Common myeloid progenitor, CD34-positive (primary cell): ENCODE measurements around the gene OAS3.
"Not testable (repeated sequence)": the region's sequence is repeated elsewhere in the genome, so short reads cannot be mapped to it uniquely, and the experiment has no call there.

Experiments
- CTCF ChIA-PET: fragments of 350-600 bp; sonication (Branson Sonifier 250); formaldehyde crosslinking; loops from one replicate; lab custom pipeline; 2021; ENCODE audit warnings: antibody characterized with exemption; lab: Charles Lee
- POLR2A ChIA-PET: fragments of 350-600 bp; sonication (Branson Sonifier 250); formaldehyde crosslinking; loops from one replicate; lab custom pipeline; 2021; ENCODE audit warnings: antibody characterized with exemption; lab: Charles Lee
- DNase-seq, 3 donors: peaks; one replicate each; pipeline versions ENCODE4 v3.0.0 to v3.0.0-alpha.2; 2013
- H3K27ac ChIP-seq, 2 experiments: 1 replicate in 1 of 2; 2 replicates in 1 of 2; pipeline ENCODE4 v1.7.0; 2013; ENCODE audit warnings: inconsistent platforms in 2 of 2, low read length in 2 of 2, mild to moderate bottlenecking in 2 of 2, low read depth in 1 of 2, moderate library complexity in 1 of 2; ENCODE audit not compliant: severe bottlenecking in 2 of 2, insufficient read depth in 1 of 2, poor library complexity in 1 of 2
- H3K27me3 ChIP-seq, 5 experiments: replicated peaks in 2 of 5; 1 replicate in 3 of 5; 2 replicates in 2 of 5; pipeline versions ENCODE4 v1.6.1 to v1.7.0; 2013; ENCODE audit warnings: low read length in 4 of 5, mild to moderate bottlenecking in 2 of 5, moderate library complexity in 2 of 5, inconsistent platforms in 1 of 5; ENCODE audit not compliant: insufficient read depth in 5 of 5, control insufficient read depth in 4 of 5
- H3K36me3 ChIP-seq, 4 experiments: 1 replicate in 2 of 4; 2 replicates in 2 of 4; pipeline versions ENCODE4 v1.6.1 to v1.7.0; 2013; ENCODE audit warnings: low read length in 3 of 4, control low read depth in 1 of 4, mild to moderate bottlenecking in 1 of 4; ENCODE audit not compliant: control insufficient read depth in 4 of 4, insufficient read depth in 4 of 4
- H3K4me1 ChIP-seq, 4 experiments: 1 replicate in 3 of 4; 2 replicates in 1 of 4; pipeline versions ENCODE4 v1.6.1 to v1.7.1; 2013; ENCODE audit warnings: low read length in 3 of 4, mild to moderate bottlenecking in 3 of 4, control low read depth in 1 of 4, inconsistent platforms in 1 of 4, moderate library complexity in 1 of 4; ENCODE audit not compliant: control insufficient read depth in 4 of 4, insufficient read depth in 4 of 4; ENCODE audit errors: control extremely low read depth in 1 of 4
- H3K4me3 ChIP-seq, 7 experiments: 1 replicate in 4 of 7; 2 replicates in 3 of 7; pipeline versions ENCODE4 v1.5.1 to v1.7.0; 2013; ENCODE audit warnings: mild to moderate bottlenecking in 7 of 7, low read length in 6 of 7, moderate library complexity in 6 of 7, inconsistent platforms in 2 of 7, low read depth in 2 of 7, control low read depth in 1 of 7; ENCODE audit not compliant: insufficient read depth in 4 of 7, control insufficient read depth in 1 of 7; ENCODE audit errors: extremely low read depth in 1 of 7
- H3K9me3 ChIP-seq, 5 experiments: 1 replicate in 4 of 5; 2 replicates in 1 of 5; pipeline versions ENCODE4 v1.6.1 to v1.7.1; 2013; ENCODE audit warnings: low read length in 4 of 5, mild to moderate bottlenecking in 2 of 5, inconsistent platforms in 1 of 5, low read depth in 1 of 5, moderate library complexity in 1 of 5; ENCODE audit not compliant: control insufficient read depth in 4 of 5, insufficient read depth in 2 of 5; ENCODE audit errors: control extremely low read depth in 1 of 5
- WGBS: methylation state at CpG from one replicate; pipeline ENCODE4 v1.1.5; 2013; ENCODE audit not compliant: insufficient coverage; 5-methylcytosine and 5-hydroxymethylcytosine counted together

The OAS3 gene

GRCh38 chr12:112926416-112927033 lies 11.7 kb upstream of the OAS3 start:
- H3K36me3 ChIP-seq, H3K27me3 ChIP-seq, H3K27ac ChIP-seq, POLR2A ChIA-PET, DNase-seq, H3K4me3 ChIP-seq, H3K9me3 ChIP-seq, CTCF ChIA-PET: not testable (repeated sequence)
- 67% methylated on average over 3 of the region's 7 CpGs for WGBS
- peaks cover 0 to 12% (median 7%) of the 10 kb centered on the region in 4 experiments for H3K4me1 ChIP-seq

- H3K4me1 ChIP-seq, result peaks cover 0 to 12% (median 7%) of the 10 kb centered on the region in 4 experiments
- no peaks in the 10 kb centered on the region for H3K36me3 ChIP-seq
- no peak overlapping the region for H3K4me3 ChIP-seq
- WGBS, result no CpG with 5 or more reads among the region's 3 CpGs
- H3K27me3 ChIP-seq, result no peaks in the 10 kb centered on the region
- no peak overlapping the region for H3K27ac ChIP-seq
- ChIA-PET CTCF (interaction anchor here (1.2 kb wide), 1 partner anchor 21 kb away, joined by 3 read pairs; the partner anchor contains the start of gene OAS1), POLR2A (interaction anchor here (0.6 kb wide), 1 partner anchor 187 kb away, joined by 5 read pairs; no protein-coding TSS in a partner anchor)
- DNase-seq, result no peak
- H3K9me3 ChIP-seq, result peaks cover 0 to 4% (median 0%) of the 10 kb centered on the region in 5 experiments
Observed at GRCh38 chr12:112927475-112927874, 10.8 kb upstream of the OAS3 start.

DNA sequence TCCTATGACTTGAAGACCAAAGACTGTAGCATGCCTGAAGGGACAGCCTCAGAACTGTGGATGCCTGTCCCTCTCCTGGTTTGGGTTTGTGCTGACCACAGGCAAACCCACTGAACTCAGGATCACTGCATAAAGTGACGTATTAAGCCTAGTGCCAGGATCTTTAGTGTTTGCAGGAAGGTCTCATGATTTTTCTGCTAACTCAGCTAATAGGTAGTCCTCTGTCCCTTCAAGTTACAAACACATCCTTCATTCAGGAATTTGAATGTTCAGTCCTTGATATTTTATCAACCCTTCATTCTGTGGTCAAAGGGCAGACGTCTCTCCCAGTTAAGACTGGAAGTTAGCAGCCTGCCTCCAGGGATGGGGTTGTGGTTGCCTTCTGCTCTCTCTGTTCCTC lies 10.3 kb upstream of the OAS3 start:
- H3K27me3 ChIP-seq, result no peaks in the 10 kb centered on the region
- 100% methylated on average over 1 of the region's 2 CpGs for WGBS
- ChIA-PET CTCF (interaction anchor here (0.8 to 1.7 kb wide), 5 partner anchors 9 to 65 kb away, joined by 3 to 5 read pairs (median 3); partner anchors contain the start of gene OAS1), POLR2A (no interaction called here)
- H3K4me1 ChIP-seq, result peaks cover 0 to 12% (median 7%) of the 10 kb centered on the region in 4 experiments
- H3K36me3 ChIP-seq, result no peaks in the 10 kb centered on the region
- no peak overlapping the region for H3K27ac ChIP-seq
- H3K9me3 ChIP-seq, result peaks cover 0 to 4% (median 0%) of the 10 kb centered on the region in 5 experiments
- no peak overlapping the region for H3K4me3 ChIP-seq
- no peak for DNase-seq

- H3K4me1 ChIP-seq, result peaks cover 0 to 12% (median 7%) of the 10 kb centered on the region in 4 experiments
- WGBS, result no CpG with 5 or more reads among the region's 1 CpG
- no peak overlapping the region for H3K27ac ChIP-seq
- H3K4me3 ChIP-seq, result no peak overlapping the region
- CTCF ChIA-PET, result interaction anchor here (1.3 to 1.7 kb wide), 2 partner anchors 12 to 64 kb away, joined by 4 to 5 read pairs; no protein-coding TSS in a partner anchor
- POLR2A ChIA-PET, result interaction anchor here (0.5 kb wide), 1 partner anchor 456 kb away, joined by 3 read pairs; no protein-coding TSS in a partner anchor
- peaks cover 0 to 4% (median 0%) of the 10 kb centered on the region in 5 experiments for H3K9me3 ChIP-seq
- DNase-seq, result no peak
- H3K27me3 ChIP-seq, result no peaks in the 10 kb centered on the region
- no peaks in the 10 kb centered on the region for H3K36me3 ChIP-seq
Observed at GRCh38 chr12:112928978-112929377, 9.3 kb upstream of the OAS3 start.

DNA sequence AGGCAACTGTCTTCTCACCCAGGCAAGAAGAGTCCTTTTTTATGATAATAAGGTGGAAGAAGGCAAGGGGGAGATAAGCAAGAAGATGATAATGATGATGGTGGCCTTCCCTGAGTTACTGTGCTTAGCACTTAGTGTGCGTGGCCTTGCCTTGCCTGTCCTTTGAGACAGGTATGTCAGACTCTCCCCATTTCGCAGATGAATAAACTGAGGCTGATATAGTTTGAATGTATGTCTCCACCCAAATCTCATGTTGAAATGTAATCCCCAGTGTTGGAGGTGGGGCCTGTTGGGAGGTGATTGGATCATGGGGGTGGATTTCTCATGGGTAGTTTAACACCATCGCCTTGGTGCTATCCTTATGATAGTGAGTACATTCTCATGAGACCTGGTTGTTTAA lies 8.6 kb upstream of the OAS3 start:
- no peak overlapping the region for H3K27ac ChIP-seq
- ChIA-PET POLR2A (no interaction called here), CTCF (interaction anchor here (1.7 kb wide), 1 partner anchor 13 kb away, joined by 5 read pairs; no protein-coding TSS in a partner anchor)
- H3K36me3 ChIP-seq, result no peaks in the 10 kb centered on the region
- peaks cover 0 to 11% (median 6%) of the 10 kb centered on the region in 4 experiments for H3K4me1 ChIP-seq
- no peak for DNase-seq
- H3K9me3 ChIP-seq, result peaks cover 0 to 4% (median 0%) of the 10 kb centered on the region in 5 experiments
- 93% methylated on average over 2 of the region's 3 CpGs for WGBS
- no peak overlapping the region for H3K4me3 ChIP-seq
- H3K27me3 ChIP-seq, result no peaks in the 10 kb centered on the region

- Histone ChIP-seq H3K27ac (no peak overlapping the region), H3K27me3 (no peaks in the 10 kb centered on the region), H3K4me1 (peaks cover 0 to 4% (median under 1%) of the 10 kb centered on the region in 4 experiments), H3K4me3 (no peak overlapping the region), H3K9me3 (peaks cover 0 to 4% (median 0%) of the 10 kb centered on the region in 5 experiments), H3K36me3 (no peaks in the 10 kb centered on the region)
- ChIA-PET POLR2A (no interaction called here), CTCF (interaction anchor here (0.5 to 1.8 kb wide), 3 partner anchors 11 to 571 kb away, joined by 3 to 8 read pairs (median 3); no protein-coding TSS in a partner anchor)
- 100% methylated on average over 2 of the region's 2 CpGs for WGBS
- no peak for DNase-seq
Observed at GRCh38 chr12:112930350-112930749, 7.9 kb upstream of the OAS3 start.
